ENCODE data around the gene NFATC1.

Gene NFATC1

GRCh38 chr18:79395761-79396404 lies at the start of gene NFATC1:
Gene NFATC1, plus strand, starts transcription at chr18:79395930. Its CDS starts 295 bp downstream, at chr18:79396225.
- DNase-seq, result no peak

DNA sequence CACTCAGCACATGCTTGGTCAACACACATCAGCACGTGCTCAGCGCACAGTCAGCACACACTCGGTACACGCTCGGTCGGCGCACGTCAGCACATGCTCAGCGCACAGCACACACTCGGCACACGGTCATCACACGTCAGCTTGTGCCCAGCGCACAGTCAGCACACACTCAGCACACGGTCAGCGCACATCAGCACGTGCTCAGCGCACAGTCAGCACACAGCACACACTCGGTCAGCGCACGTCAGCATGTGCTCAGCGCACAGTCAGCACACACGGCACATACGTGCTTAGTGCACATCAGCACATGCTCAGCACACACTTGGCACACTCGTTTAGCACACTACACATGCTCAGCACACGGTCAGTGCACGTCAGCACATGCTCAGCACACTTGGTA lies 49.7 kb upstream of the NFATC1 start:
- DNase-seq, result no peak

DNA sequence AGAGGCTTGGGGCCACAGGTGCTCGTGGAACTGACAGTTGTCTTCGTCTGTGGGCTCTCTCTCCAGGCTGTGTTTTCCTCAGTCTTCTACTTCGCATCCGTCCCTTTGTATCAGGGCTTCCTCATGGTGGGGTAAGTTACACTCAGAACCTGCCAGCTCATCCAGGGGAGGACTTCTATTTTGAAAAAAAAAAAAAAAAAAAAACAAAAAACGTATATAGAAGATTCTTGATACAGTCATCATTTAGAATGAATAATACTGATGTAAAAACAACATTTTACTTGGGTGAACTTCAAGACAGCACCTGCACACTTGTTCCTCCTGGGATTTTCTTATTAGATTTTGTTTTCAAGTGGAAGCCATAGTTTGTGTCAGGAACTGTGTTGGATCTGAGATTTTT lies 47.7 kb upstream of the NFATC1 start:
- no peak for DNase-seq

DNA sequence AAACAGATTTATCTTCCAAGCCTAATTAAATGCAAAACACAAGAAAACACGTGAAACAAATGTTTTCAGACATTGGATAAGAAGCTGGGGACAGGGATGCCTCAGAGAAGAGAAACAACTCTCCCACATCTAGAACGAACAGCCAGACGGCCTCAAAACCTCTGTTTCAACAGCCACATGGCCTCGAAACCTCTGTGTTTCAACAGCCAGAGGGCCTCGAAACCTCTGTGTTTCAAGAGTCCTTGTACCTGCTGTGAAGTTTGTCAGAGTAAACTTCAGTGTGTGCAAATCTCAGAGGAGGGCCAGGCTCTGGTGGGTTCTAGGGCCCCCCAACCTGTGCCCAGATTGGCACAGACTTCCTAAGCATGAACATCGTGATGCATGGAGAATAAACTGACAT lies 43.3 kb upstream of the NFATC1 start:
- no peak for DNase-seq

- no peak for DNase-seq
Observed at GRCh38 chr18:79353267-79353666, 42.5 kb upstream of the NFATC1 start.

GRCh38 chr18:79354350-79354749 lies 41.4 kb upstream of the NFATC1 start:
- no peak for DNase-seq

DNA sequence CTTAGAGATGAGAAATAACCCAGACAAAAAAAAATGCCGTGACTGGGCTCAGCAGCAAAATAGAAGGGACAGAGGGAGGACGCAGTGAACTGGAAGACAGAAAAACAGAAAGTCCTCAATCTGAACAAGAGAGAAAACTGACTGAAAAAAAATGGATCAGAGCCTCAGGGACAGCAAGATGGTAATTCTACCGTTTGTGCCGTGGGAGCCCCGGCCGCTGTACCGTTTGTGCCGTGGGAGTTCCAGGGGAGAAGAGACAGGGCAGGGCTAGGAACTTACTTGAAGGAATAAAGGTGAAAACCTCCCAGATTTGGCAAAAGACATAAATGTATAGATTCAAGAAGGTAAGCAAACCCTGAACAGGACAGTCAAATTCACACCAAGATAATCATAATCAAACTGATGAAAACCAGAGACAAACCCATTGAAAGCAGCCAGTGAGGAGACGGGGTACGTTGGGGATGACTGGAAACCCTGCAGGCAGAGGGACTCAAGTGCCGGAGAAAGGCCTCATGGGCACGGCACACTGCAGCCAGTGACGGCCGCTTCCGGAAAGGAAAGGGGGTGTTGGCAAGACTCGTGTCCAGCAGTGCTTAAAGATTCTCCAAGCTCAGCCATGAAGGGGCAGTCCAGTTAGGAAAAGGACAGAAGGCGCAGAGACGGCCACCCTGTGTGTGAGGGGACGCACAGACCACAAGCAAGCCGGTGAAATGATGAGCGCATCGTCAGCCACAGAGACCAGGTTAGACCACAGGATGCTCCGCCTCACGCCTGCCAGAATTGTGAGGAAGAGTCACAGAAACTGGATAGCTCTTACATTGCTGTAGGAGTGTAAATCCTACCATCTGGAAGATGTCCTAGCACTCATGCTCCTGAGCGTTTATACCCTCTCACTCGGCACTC lies 40.0 kb upstream of the NFATC1 start:
- DNase-seq, result no peak

DNA sequence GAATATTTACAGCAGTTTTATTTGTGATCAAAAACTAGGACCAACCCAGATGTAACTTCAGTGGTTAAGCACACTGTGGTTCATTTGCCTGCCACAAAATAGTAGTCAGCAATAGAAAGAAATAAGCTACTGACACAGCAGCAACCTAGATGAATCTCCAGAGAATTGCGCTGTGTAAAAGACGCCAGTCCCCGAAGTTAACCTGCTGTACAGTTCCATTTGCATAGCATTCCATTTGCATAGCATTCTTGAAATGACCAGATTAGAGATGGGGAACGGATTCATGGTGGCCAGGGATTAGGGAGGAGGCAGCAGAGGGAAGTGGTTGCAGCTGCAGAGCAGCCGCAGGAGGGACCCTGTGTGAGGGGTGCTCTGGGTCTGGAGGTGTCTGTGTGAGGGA lies 39.3 kb upstream of the NFATC1 start:
- DNase-seq, result no peak

DNA sequence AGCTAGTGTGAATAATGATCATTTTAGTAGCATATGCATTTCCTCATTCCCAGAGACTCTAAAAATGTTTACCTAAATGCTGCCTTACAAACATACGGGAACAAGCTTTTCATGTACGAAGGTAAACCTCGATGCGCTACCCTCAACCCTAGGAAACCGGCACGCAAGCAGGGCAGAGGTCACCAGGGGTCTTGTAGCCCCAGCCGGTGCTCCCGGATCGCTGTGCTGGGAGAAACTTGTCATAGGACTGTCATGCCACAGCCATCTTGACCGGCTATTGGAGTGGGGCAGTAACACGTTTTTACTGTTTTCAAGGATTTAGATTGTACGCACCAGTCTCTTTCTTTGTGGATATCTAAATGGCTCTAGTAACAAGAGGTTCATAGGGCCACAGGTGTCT lies 34.8 kb upstream of the NFATC1 start:
- no peak for DNase-seq

- DNase-seq, result no peak
Observed at GRCh38 chr18:79361766-79362522, 33.8 kb upstream of the NFATC1 start.

- DNase-seq, result no peak
Observed at GRCh38 chr18:79365701-79366100, 30.0 kb upstream of the NFATC1 start.

- no peak for DNase-seq
Observed at GRCh38 chr18:79366177-79367094, 29.3 kb upstream of the NFATC1 start.

- DNase-seq, result no peak
Observed at GRCh38 chr18:79367480-79367879, 28.2 kb upstream of the NFATC1 start.

GRCh38 chr18:79367989-79368388 lies 27.7 kb upstream of the NFATC1 start:
- DNase-seq, result no peak

- no peak for DNase-seq
Observed at GRCh38 chr18:79368681-79369080, 27.0 kb upstream of the NFATC1 start.

DNA sequence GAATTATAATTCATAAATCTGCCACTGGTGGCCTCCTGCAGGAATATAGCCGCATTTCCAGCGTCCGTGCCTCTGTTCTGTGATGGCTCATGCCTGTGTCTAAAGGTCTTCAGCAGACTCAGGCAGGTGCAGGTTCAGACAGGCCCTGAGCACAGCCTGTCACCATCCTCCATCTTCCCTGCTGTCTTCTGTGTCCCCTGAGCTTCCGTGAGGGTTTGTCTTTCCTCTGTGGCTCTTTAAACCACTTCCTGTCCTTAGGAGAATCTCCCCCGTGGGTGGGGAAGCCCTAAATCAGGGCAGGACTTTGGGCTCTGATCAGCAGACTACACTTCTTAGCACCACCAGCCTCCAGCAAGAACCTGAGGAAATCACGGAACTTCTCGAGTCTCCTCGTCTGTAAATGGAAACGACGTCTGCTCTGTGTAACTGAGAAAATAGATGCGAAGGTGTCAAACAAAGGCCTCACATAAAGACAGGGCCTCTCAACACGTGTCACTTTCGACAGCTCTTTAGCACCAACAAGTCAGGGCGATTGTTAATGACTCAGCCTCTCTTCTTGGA lies 24.1 kb upstream of the NFATC1 start:
- DNase-seq, result no peak

GRCh38 chr18:79372461-79372860 lies 23.3 kb upstream of the NFATC1 start:
- DNase-seq, result no peak

DNA sequence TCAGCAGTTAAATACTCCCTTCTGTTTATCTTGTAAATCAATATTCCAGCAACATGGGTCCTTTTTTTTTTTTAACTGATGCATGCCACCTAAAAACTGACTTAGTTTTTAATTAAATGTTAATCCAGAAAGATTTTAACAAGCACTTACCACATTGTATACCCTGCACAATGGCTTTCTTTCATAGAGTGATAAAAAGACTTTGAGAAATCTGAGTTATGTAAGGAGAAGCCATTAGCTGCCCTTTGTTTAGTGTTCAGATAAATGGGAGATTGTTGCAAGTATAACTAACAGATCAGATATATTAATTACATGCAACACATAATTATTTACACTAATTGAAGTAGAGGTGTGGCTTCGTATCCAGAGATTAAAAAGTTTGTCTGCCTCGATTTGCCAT lies 22.7 kb upstream of the NFATC1 start:
- no peak for DNase-seq

- DNase-seq, result no peak
Observed at GRCh38 chr18:79373736-79374135, 22.0 kb upstream of the NFATC1 start.

DNA sequence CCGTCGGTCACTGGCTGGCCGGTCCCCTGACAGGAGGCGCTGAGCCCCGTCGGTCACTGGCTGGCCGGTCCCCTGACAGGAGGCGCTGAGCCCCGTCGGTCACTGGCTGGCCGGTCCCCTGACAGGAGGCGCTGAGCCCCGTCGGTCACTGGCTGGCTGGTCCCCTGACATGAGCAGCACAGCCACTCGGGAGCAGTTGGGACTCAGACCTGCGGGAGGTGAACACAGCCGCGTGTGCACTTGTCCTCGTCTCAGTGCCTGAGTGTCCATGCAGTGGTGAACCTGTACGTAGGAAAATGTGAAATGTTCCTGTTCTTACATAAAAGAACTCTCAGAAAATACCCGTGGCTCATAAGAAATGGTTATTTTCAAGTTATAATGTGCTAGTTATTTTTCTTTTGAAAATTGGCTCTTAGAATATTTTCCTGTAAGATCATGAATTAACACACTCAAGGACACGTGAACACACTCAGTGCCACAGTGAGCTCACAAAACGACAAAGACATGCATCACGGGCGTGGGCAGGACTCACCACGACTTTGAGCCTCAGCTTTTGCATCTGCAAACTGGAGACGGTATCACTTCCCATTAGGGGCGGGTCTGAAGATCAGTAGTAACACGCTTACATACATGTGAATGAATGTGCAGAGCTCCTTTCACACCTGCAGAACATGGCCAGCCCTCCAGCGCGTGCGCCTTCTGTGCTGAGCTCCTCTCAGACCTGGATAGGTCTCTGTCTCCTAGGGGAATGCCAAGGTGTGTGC lies 21.1 kb upstream of the NFATC1 start:
- DNase-seq, result no peak

GRCh38 chr18:79375441-79376154 lies 20.1 kb upstream of the NFATC1 start:
- DNase-seq, result no peak

All from NCI-H187 (cell line).